Measurements from ENCODE around the gene ANKRD17.

DNA sequence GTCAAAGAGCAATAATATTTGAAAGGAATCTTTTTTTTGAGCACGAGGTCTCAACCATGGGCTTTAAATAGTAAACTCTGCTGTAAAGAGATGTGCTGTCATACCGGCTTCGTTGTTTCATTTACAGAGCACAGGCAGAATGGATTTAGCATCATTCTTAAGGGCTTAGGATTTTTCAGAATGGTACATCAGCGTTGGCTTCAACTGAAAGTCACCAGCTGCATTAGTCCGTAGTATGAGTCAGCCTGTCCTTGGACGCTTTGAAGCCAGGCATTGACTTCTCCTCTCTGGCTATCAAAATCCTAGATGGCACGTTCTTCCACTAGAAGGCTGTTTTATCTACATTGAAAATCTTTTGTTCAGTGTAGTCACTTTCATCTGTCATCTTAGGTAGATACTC is 212.7 kb downstream of the ANKRD17 start:
- TF ChIP-seq, protein P1, sequence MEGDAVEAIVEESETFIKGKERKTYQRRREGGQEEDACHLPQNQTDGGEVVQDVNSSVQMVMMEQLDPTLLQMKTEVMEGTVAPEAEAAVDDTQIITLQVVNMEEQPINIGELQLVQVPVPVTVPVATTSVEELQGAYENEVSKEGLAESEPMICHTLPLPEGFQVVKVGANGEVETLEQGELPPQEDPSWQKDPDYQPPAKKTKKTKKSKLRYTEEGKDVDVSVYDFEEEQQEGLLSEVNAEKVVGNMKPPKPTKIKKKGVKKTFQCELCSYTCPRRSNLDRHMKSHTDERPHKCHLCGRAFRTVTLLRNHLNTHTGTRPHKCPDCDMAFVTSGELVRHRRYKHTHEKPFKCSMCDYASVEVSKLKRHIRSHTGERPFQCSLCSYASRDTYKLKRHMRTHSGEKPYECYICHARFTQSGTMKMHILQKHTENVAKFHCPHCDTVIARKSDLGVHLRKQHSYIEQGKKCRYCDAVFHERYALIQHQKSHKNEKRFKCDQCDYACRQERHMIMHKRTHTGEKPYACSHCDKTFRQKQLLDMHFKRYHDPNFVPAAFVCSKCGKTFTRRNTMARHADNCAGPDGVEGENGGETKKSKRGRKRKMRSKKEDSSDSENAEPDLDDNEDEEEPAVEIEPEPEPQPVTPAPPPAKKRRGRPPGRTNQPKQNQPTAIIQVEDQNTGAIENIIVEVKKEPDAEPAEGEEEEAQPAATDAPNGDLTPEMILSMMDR (IDR thresholded peaks at IDR 0.05; ENCODE audit: insufficient read depth, low read depth, low read length) = no peak
- TF ChIP-seq EZH2 (IDR thresholded peaks at IDR 0.05; ENCODE audit: insufficient read depth, low read length) = no peak
